Cardiac fibroblast (primary cell): ENCODE results near the gene PCNX1.

Source experiments
- DNase-seq, 2 donors: peaks; one replicate each; pipeline versions ENCODE4 v3.0.0 to v3.0.0-alpha.2; 2010; ENCODE audit warnings: low read depth in 2 of 2
- H3K4me3 ChIP-seq, 2 donors: replicated peaks in 1 of 2; 1 replicate in 1 of 2; 2 replicates in 1 of 2; pipeline ENCODE4 v1.5.1; 2011; ENCODE audit warnings: low read depth in 2 of 2, low read length in 2 of 2, mild to moderate bottlenecking in 2 of 2, moderate library complexity in 1 of 2
- TF ChIP-seq, protein P1 (sequence below): IDR thresholded peaks from one replicate; pipeline ENCODE4 v1.5.1; 2011; ENCODE audit warnings: low read depth, mild to moderate bottlenecking, low read length, inconsistent platforms

The PCNX1 gene

GRCh38 chr14:70982200-70982599 lies 74.9 kb downstream of the PCNX1 start:
- DNase-seq = no peak
- TF ChIP-seq, protein P1, sequence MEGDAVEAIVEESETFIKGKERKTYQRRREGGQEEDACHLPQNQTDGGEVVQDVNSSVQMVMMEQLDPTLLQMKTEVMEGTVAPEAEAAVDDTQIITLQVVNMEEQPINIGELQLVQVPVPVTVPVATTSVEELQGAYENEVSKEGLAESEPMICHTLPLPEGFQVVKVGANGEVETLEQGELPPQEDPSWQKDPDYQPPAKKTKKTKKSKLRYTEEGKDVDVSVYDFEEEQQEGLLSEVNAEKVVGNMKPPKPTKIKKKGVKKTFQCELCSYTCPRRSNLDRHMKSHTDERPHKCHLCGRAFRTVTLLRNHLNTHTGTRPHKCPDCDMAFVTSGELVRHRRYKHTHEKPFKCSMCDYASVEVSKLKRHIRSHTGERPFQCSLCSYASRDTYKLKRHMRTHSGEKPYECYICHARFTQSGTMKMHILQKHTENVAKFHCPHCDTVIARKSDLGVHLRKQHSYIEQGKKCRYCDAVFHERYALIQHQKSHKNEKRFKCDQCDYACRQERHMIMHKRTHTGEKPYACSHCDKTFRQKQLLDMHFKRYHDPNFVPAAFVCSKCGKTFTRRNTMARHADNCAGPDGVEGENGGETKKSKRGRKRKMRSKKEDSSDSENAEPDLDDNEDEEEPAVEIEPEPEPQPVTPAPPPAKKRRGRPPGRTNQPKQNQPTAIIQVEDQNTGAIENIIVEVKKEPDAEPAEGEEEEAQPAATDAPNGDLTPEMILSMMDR = no peak
- H3K4me3 ChIP-seq = no peak overlapping the region

DNA sequence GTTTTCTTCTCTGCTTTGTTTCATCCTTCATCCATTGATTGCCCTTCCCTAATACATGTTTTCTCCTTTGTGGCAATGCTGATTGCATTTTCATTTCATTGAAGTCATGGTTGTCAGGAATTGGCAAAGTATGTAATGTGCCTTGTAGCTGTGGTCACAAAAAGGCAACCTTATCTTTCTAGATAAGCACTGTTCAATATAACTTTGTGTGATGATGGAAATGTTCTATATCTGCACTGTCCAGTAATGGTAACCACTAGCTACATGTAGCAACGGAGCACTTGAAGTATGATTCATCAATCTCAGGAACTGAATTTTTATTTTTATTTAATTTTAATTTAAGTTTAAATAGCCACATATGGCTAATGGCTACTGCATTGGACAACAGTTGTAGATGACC lies 79.8 kb downstream of the PCNX1 start:
- peak; percentile 30 to 54 for DNase-seq
- TF ChIP-seq, protein P1 = no peak
- H3K4me3 ChIP-seq = no peak overlapping the region

DNA sequence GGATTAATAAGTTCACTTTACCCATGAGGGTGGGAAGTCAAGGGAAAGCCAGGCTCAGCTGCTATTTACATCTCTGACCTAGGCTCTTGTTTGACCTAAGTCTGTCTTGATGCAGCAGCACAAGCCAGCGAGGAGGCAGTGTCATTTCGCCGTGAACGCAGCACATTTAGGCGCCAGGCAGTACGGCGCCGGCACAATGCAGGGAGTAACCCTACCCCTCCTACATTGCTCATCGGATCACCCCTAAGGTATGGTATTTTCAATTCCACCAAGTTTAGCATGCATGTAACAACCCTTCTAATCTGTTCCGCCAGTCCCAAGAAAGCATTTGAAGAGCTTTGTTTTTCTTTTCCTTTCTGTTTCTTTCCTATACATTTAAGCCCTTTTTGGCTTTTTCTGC lies 81.2 kb downstream of the PCNX1 start:
- no peak overlapping the region for H3K4me3 ChIP-seq
- no peak for DNase-seq
- TF ChIP-seq, protein P1 = no peak

DNA sequence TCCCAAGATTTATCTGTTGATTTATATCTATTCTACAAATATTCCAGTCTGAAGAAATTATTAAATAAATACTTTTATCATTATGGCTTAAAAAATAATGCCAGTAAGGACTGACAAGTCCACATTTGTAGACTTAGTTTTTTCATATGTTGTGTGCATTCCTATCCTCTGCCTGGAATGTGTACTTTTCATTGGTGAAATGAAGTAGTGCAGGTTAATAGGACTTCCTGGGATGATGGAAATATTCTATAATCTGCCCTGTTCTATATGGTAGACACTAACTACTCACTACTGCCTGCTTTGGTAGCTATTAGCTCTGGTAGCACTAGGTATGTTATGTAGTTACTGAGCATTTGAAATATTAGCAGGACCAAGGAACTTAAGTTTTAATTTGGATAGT lies 86.7 kb downstream of the PCNX1 start:
- H3K4me3 ChIP-seq = no peak overlapping the region
- no peak for DNase-seq
- TF ChIP-seq, protein P1 = no peak

GRCh38 chr14:70995211-70995610 lies 88.0 kb downstream of the PCNX1 start:
- TF ChIP-seq, protein P1 = no peak
- no peak overlapping the region for H3K4me3 ChIP-seq
- DNase-seq = no peak

- TF ChIP-seq, protein P1 = no peak
- DNase-seq = peak in 1 of 2 donors; percentile 25
These were observed 88.4 kb downstream of the PCNX1 start for GRCh38 chr14:70995671-70996070.

GRCh38 chr14:70999117-70999516 lies 91.9 kb downstream of the PCNX1 start:
- no peak overlapping the region for H3K4me3 ChIP-seq
- DNase-seq = no peak
- TF ChIP-seq, protein P1 = no peak

More at GRCh38 chr14:70995671-70996070, 88.4 kb downstream of the PCNX1 start:
- H3K4me3 ChIP-seq = no peak overlapping the region
